KMS-11 (cell line): ENCODE data around the gene IL13.

ENCODE experiments used
- H2AFZ ChIP-seq: fragments of 200-600 bp; sonication (generic); 2 replicates; pipeline ENCODE4 v1.6.1; 2016; ENCODE audit warnings: antibody characterized with exemption, mixed run types, low read depth
- H3K27ac ChIP-seq: fragments of 200-600 bp; sonication (generic); 2 replicates; pipeline ENCODE4 v1.6.1; 2016; ENCODE audit warnings: mild to moderate bottlenecking, mixed run types
- H3K27me3 ChIP-seq: fragments of 200-600 bp; sonication (generic); 2 replicates; pipeline ENCODE4 v1.6.1; 2017; ENCODE audit warnings: mild to moderate bottlenecking, low read depth, mixed run types, moderate library complexity; ENCODE audit not compliant: insufficient read depth
- H3K36me3 ChIP-seq: fragments of 200-600 bp; sonication (generic); 2 replicates; pipeline ENCODE4 v1.6.1; 2017; ENCODE audit warnings: mild to moderate bottlenecking, mixed run types; ENCODE audit not compliant: insufficient read depth
- H3K4me1 ChIP-seq: fragments of 200-600 bp; sonication (generic); 2 replicates; pipeline ENCODE4 v1.6.1; 2016; ENCODE audit warnings: mild to moderate bottlenecking, low read depth, mixed run types; ENCODE audit not compliant: poor library complexity, severe bottlenecking
- H3K4me2 ChIP-seq: fragments of 200-600 bp; sonication (generic); 2 replicates; pipeline ENCODE4 v1.7.0; 2016; ENCODE audit warnings: mild to moderate bottlenecking, mixed run types
- H3K4me3 ChIP-seq: fragments of 200-600 bp; sonication (generic); IDR thresholded peaks from 2 replicates; pipeline ENCODE4 v1.6.1; 2017; ENCODE audit warnings: low read depth, low read length, mixed read lengths; ENCODE audit not compliant: insufficient read depth
- H3K79me2 ChIP-seq: fragments of 200-600 bp; sonication (generic); 2 replicates; pipeline ENCODE4 v1.6.1; 2016; ENCODE audit warnings: low read depth, mixed run types; ENCODE audit not compliant: insufficient read depth
- H3K9ac ChIP-seq: fragments of 200-600 bp; sonication (generic); 2 replicates; pipeline ENCODE4 v1.6.1; 2016; ENCODE audit warnings: mild to moderate bottlenecking, mixed run types
- H4K20me1 ChIP-seq: fragments of 200-600 bp; sonication (generic); 2 replicates; pipeline ENCODE4 v1.6.1; 2016; ENCODE audit warnings: mild to moderate bottlenecking, mixed run types; ENCODE audit not compliant: insufficient read depth
- TF ChIP-seq, protein P1 (sequence below): fragments of 200-600 bp; sonication (generic); conservative IDR thresholded peaks from 2 replicates; pipeline ENCODE4 v1.6.1; 2017; ENCODE audit warnings: low read depth, mild to moderate bottlenecking, antibody characterized with exemption, low read length, moderate library complexity, mixed read lengths

Gene IL13

DNA sequence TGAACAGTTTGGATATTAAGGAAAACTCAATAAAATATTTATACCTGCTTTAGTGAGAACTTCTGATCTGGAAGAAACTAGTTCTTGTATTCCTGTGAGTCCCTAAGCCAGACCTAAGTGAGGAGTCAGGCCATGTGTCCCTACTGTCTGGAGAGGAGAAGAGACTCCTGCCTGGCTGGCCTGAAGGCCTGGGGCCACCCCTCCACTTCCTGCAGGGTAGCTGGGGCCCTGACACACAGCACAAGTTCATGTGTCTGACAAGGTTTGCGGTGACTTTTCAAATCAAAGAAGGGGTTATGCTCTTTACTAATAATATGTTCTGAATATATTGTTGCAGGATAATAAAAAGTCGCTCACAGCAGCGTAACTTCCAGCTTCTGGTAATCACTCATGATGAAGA, 16.1 kb upstream of the IL13 start:
- Histone ChIP-seq H3K36me3 (no peaks in the 10 kb centered on the region), H2AFZ (no peak overlapping the region), H3K4me1 (peaks cover 40% of the 10 kb centered on the region)

DNA sequence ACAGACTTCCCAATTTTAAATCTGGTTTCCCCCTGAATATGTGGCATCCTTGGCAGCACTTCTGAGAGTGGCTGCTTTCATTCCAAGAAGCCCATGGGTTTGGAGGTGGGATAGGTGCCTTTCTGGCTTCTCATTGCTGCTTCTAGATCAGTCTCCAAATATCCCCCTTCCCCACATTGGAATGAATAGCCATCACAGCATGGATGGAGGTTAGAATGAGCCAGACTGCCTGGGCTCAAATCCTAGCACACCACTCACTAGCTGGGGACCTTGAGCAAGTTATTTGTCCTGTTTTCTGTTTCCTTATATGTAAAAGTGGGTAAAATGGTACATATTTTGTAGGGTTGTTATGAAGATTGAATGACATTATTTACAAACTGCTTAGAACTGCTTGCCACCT, 13.8 kb upstream of the IL13 start:
- H2AFZ ChIP-seq = no peak overlapping the region
- H3K27me3 ChIP-seq = no peaks in the 10 kb centered on the region
- no peak overlapping the region for H3K27ac ChIP-seq
- no peaks in the 10 kb centered on the region for H3K36me3 ChIP-seq
- no peaks in the 10 kb centered on the region for H3K79me2 ChIP-seq
- H3K4me1 ChIP-seq = peaks cover 24% of the 10 kb centered on the region
- TF ChIP-seq, protein P1, sequence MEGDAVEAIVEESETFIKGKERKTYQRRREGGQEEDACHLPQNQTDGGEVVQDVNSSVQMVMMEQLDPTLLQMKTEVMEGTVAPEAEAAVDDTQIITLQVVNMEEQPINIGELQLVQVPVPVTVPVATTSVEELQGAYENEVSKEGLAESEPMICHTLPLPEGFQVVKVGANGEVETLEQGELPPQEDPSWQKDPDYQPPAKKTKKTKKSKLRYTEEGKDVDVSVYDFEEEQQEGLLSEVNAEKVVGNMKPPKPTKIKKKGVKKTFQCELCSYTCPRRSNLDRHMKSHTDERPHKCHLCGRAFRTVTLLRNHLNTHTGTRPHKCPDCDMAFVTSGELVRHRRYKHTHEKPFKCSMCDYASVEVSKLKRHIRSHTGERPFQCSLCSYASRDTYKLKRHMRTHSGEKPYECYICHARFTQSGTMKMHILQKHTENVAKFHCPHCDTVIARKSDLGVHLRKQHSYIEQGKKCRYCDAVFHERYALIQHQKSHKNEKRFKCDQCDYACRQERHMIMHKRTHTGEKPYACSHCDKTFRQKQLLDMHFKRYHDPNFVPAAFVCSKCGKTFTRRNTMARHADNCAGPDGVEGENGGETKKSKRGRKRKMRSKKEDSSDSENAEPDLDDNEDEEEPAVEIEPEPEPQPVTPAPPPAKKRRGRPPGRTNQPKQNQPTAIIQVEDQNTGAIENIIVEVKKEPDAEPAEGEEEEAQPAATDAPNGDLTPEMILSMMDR = no peak
- H4K20me1 ChIP-seq = no peaks in the 10 kb centered on the region
- no peak overlapping the region for H3K4me3 ChIP-seq
- no peak overlapping the region for H3K9ac ChIP-seq
- H3K4me2 ChIP-seq = no peak overlapping the region

More for the DNA sequence above, 16.1 kb upstream of the IL13 start:
- H4K20me1 ChIP-seq = no peaks in the 10 kb centered on the region
- H3K9ac ChIP-seq = no peak overlapping the region
- H3K27ac ChIP-seq = no peak overlapping the region
- H3K4me3 ChIP-seq = no peak overlapping the region
- TF ChIP-seq, protein P1 = no peak
- H3K79me2 ChIP-seq = no peaks in the 10 kb centered on the region
- no peaks in the 10 kb centered on the region for H3K27me3 ChIP-seq
- H3K4me2 ChIP-seq = no peak overlapping the region

DNA sequence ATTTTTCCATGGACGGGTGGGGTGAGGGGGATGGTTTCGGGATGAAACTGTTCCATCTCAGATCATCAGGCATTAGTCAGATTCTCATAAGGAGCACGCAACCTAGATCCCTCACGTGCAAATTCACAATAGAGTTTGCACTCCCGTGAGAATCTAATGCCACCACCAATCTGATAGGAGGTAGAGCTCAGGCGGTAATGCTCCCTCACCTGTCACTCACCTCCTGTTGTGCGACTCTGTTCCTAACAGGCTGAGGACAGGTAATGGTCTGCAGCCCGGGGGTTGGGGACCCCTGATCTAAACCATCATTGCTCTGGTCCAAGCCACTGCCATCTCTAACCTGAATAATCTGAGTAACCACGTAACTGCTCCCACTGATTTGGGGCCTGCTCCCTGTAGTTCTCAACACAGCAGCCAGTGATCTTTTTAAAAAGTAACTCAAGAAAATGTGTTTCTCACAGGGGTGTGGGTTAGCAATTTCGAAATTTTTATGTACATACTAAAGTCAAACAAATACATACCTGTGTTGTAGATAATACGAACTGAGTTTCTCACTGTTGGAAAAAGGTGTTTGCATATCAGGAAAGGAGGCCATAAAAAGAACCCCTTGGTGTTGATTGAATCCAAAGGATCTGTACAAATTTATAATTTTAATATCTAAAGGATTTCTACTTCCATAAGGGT, 11.2 kb upstream of the IL13 start:
- TF ChIP-seq, protein P1 = no peak
- no peak overlapping the region for H3K9ac ChIP-seq

DNA sequence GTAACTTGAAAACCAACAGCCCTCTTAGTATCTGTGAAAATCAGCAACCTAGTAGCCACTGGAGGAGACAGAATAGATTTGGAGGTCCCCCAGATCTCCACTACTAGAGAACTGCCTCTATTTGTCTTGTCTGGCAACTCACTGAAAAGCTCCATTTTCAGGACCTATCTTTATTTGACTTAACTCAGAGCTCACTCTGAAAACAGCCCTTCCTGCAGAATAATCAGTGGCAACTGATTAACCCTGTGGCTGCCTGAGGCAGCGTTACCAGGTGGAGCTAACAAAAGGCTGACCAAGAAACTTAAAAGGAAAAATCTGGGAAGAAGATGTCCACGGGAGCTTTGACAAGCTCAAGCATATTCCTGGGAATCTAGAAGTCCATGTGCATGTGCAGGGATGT, 10.5 kb upstream of the IL13 start:
- Histone ChIP-seq H3K79me2 (no peaks in the 10 kb centered on the region), H2AFZ (no peak overlapping the region), H3K4me1 (no peaks in the 10 kb centered on the region), H3K36me3 (no peaks in the 10 kb centered on the region), H3K9ac (no peak overlapping the region), H3K27me3 (no peaks in the 10 kb centered on the region), H4K20me1 (no peaks in the 10 kb centered on the region), H3K4me3 (no peak overlapping the region), H3K27ac (no peak overlapping the region), H3K4me2 (no peak overlapping the region)
- TF ChIP-seq, protein P1 = no peak

More for the DNA sequence above, 11.2 kb upstream of the IL13 start:
- H2AFZ ChIP-seq = no peak overlapping the region
- H3K36me3 ChIP-seq = no peaks in the 10 kb centered on the region
- no peaks in the 10 kb centered on the region for H3K27me3 ChIP-seq
- no peak overlapping the region for H3K4me2 ChIP-seq
- no peaks in the 10 kb centered on the region for H3K4me1 ChIP-seq
- H3K79me2 ChIP-seq = no peaks in the 10 kb centered on the region
- H3K4me3 ChIP-seq = no peak overlapping the region
- H4K20me1 ChIP-seq = no peaks in the 10 kb centered on the region
- H3K27ac ChIP-seq = no peak overlapping the region
